SU-DHL-6 (cell line): Measurements from ENCODE around the gene TMEM140.
"Not testable (repeated sequence)": the region's sequence is repeated elsewhere in the genome, so short reads cannot be mapped to it uniquely, and the experiment has no call there.

Source experiments
- H2AFZ ChIP-seq: fragments of 200-600 bp; sonication (generic); 2 replicates; pipeline ENCODE4 v1.6.1; 2014; ENCODE audit warnings: low read depth, mild to moderate bottlenecking, moderate library complexity, mixed read lengths, antibody characterized with exemption, low read length; ENCODE audit not compliant: severe bottlenecking
- H3F3A ChIP-seq: fragments of 200-600 bp; shearing (Covaris generic); 2 replicates; pipeline ENCODE4 v1.6.0; 2016; ENCODE audit warnings: antibody characterized with exemption, mild to moderate bottlenecking; ENCODE audit not compliant: insufficient read depth
- H3K27ac ChIP-seq: fragments of 200-600 bp; sonication (generic); 2 replicates; pipeline ENCODE4 v1.5.1; 2016; ENCODE audit warnings: low read depth, mild to moderate bottlenecking, low read length, moderate library complexity, mixed read lengths
- H3K27me3 ChIP-seq: fragments of 200-600 bp; sonication (generic), shearing (Covaris generic); 2 replicates; pipeline ENCODE4 v1.6.0; 2014; ENCODE audit warnings: mild to moderate bottlenecking, low read length
- H3K36me3 ChIP-seq: fragments of 200-600 bp; sonication (generic); 2 replicates; pipeline ENCODE4 v1.6.1; 2014; ENCODE audit warnings: mild to moderate bottlenecking, low read length, mixed read lengths
- H3K4me2 ChIP-seq: fragments of 300-600, 200-600 bp; shearing (Covaris generic), sonication (generic); 2 replicates; pipeline ENCODE4 v1.6.0; 2014; ENCODE audit warnings: low read length, low read depth, mild to moderate bottlenecking; ENCODE audit not compliant: poor library complexity, severe bottlenecking
- H3K4me3 ChIP-seq: fragments of 200-600 bp; sonication (generic); 2 replicates; pipeline ENCODE4 v1.5.1; 2014; ENCODE audit warnings: antibody characterized with exemption, low read length, mild to moderate bottlenecking, mixed read lengths; ENCODE audit not compliant: insufficient read depth, poor library complexity, severe bottlenecking
- H3K79me2 ChIP-seq: fragments of 200-600 bp; sonication (generic); 2 replicates; pipeline ENCODE4 v1.6.1; 2014; ENCODE audit warnings: mild to moderate bottlenecking, low read length, moderate library complexity; ENCODE audit not compliant: insufficient read depth
- H3K9ac ChIP-seq: fragments of 200-600 bp; sonication (generic); 2 replicates; pipeline ENCODE4 v1.7.0; 2014; ENCODE audit warnings: mild to moderate bottlenecking, low read length
- H3K9me2 ChIP-seq: fragments of 200-600 bp; sonication (generic); replicated peaks from 2 replicates; pipeline ENCODE4 v1.6.1; 2014; ENCODE audit warnings: low read length; ENCODE audit not compliant: insufficient read depth
- H3K9me3 ChIP-seq: fragments of 200-600 bp; sonication (generic); 2 replicates; pipeline ENCODE4 v1.6.1; 2014; ENCODE audit warnings: low read length, mixed read lengths; ENCODE audit not compliant: insufficient read depth
- H4K20me1 ChIP-seq: fragments of 200-600 bp; sonication (generic); 2 replicates; pipeline ENCODE4 v1.6.1; 2014; ENCODE audit warnings: low read depth, mild to moderate bottlenecking, antibody characterized with exemption, low read length, moderate library complexity, mixed read lengths
- CTCF ChIP-seq: fragments of 200-600 bp; sonication (generic); IDR thresholded peaks from one replicate; pipeline ENCODE4 v1.5.1; 2017; ENCODE audit warnings: antibody characterized with exemption, mild to moderate bottlenecking, low read length, moderate library complexity; ENCODE audit not compliant: insufficient read depth, poor library complexity, severe bottlenecking
- EZH2phosphoT487 ChIP-seq: fragments of 200-600 bp; sonication (generic), shearing (Covaris generic); conservative IDR thresholded peaks from 2 replicates; pipeline ENCODE4 v1.6.1; 2018; ENCODE audit warnings: mild to moderate bottlenecking, antibody characterized with exemption, low read length, moderate library complexity, mixed read lengths

TMEM140 gene

GRCh38 chr7:135210888-135211178 lies 63.0 kb downstream of the TMEM140 start:
- peak overlapping the region; percentile 85 for H2AFZ ChIP-seq
- no peaks in the 10 kb centered on the region for H4K20me1 ChIP-seq
- no peak overlapping the region for H3K27ac ChIP-seq
- peak overlapping the region; percentile 80 for H3K4me3 ChIP-seq
- H3F3A ChIP-seq, result no peaks in the 10 kb centered on the region
- peak overlapping the region; percentile 70 for H3K9ac ChIP-seq
- H3K9me3 ChIP-seq, result no peaks in the 10 kb centered on the region
- no peaks in the 10 kb centered on the region for H3K27me3 ChIP-seq
- no peak for TF ChIP-seq EZH2phosphoT487
- no peak for TF ChIP-seq CTCF
- no peaks in the 10 kb centered on the region for H3K36me3 ChIP-seq
- H3K9me2 ChIP-seq, result no peaks in the 10 kb centered on the region
- no peaks in the 10 kb centered on the region for H3K79me2 ChIP-seq
- H3K4me2 ChIP-seq, result peak overlapping the region; percentile 69

- Histone ChIP-seq H4K20me1 (no peaks in the 10 kb centered on the region), H3K9me2 (no peaks in the 10 kb centered on the region), H3K79me2 (no peaks in the 10 kb centered on the region), H3K27me3 (no peaks in the 10 kb centered on the region), H3K36me3 (no peaks in the 10 kb centered on the region), H3K4me3 (peak within 1 kb of the TSS; percentile 80), H3K27ac (no peak within 1 kb of the TSS), H3F3A (no peaks in the 10 kb centered on the region), H3K4me2 (peak within 1 kb of the TSS; percentile 82), H2AFZ (peak within 1 kb of the TSS; percentile 99), H3K9me3 (no peaks in the 10 kb centered on the region), H3K9ac (peak within 1 kb of the TSS; percentile 70)
- TF ChIP-seq EZH2phosphoT487, result no peak
- no peak for TF ChIP-seq CTCF
Measured at GRCh38 chr7:135211179-135211945, 63.5 kb downstream of the TMEM140 start, which contains the start of gene WDR91. TSS of gene WDR91 (minus strand) at chr7:135211526. CDS start at chr7:135211502, 24 bp downstream.

GRCh38 chr7:135211946-135212685 lies 64.2 kb downstream of the TMEM140 start:
- not testable (repeated sequence) for H3K79me2 ChIP-seq, H3K36me3 ChIP-seq, H3K27ac ChIP-seq, H3K27me3 ChIP-seq, H3F3A ChIP-seq, H3K9me3 ChIP-seq, H3K9me2 ChIP-seq, H4K20me1 ChIP-seq
- peak overlapping the region; percentile 70 for H3K9ac ChIP-seq
- peak overlapping the region; percentile 99 for H2AFZ ChIP-seq
- H3K4me2 ChIP-seq, result peak overlapping the region; percentile 82
- H3K4me3 ChIP-seq, result peak overlapping the region; percentile 80

GRCh38 chr7:135213831-135214230 lies 66.0 kb downstream of the TMEM140 start:
- no peak overlapping the region for H3K27ac ChIP-seq
- no peak overlapping the region for H2AFZ ChIP-seq
- no peak for TF ChIP-seq EZH2phosphoT487
- no peak for TF ChIP-seq CTCF

More at GRCh38 chr7:135213831-135214230, 66.0 kb downstream of the TMEM140 start:
- Histone ChIP-seq H3K9me2 (no peaks in the 10 kb centered on the region), H3K9me3 (no peaks in the 10 kb centered on the region), H3K27me3 (no peaks in the 10 kb centered on the region), H3K4me2 (no peak overlapping the region), H3K36me3 (no peaks in the 10 kb centered on the region), H3F3A (no peaks in the 10 kb centered on the region), H3K79me2 (no peaks in the 10 kb centered on the region), H4K20me1 (no peaks in the 10 kb centered on the region), H3K4me3 (no peak overlapping the region), H3K9ac (no peak overlapping the region)
